DND-41 (cell line): ENCODE data around the gene HSPG2.

Experiments used
- CTCF ChIP-seq: IDR thresholded peaks from 2 replicates; pipeline ENCODE4 v1.5.1; 2012; ENCODE audit warnings: borderline replicate concordance, low read length, moderate library complexity, mild to moderate bottlenecking; ENCODE audit not compliant: poor library complexity, severe bottlenecking; ENCODE audit errors: extremely low read depth
- EZH2 ChIP-seq: IDR thresholded peaks from 3 replicates; pipeline ENCODE4 v1.6.1; 2012; ENCODE audit warnings: borderline replicate concordance, low read depth, mild to moderate bottlenecking, moderate library complexity, low read length, inconsistent platforms; ENCODE audit not compliant: severe bottlenecking

GRCh38 chr1:21878009-21878773 is 58.9 kb downstream of the HSPG2 start:
- TF ChIP-seq CTCF (no peak), EZH2 (no peak)
